Lower lobe of right lung (tissue), 2 donors: ENCODE measurements around the gene GAB2. TPM values are rescaled to one million over a fixed set of nuclear protein-coding genes. Genes with fewer than 3 reads are reported as not detected.
A peak's percentile ranks its signal among the peaks of the same experiment; 100 is the strongest.
"Not testable (repeated sequence)": the region's sequence is repeated elsewhere in the genome, so short reads cannot be mapped to it uniquely, and the experiment has no call there.

Source experiments
- ATAC-seq, 2 donors: fragments of 200-7000 bp; cut with Tn5 transposase; one replicate each; pipeline ENCODE4 v1.9.1; 2020 to 2022; ENCODE audit warnings: mild to moderate bottlenecking in 2 of 2, moderate library complexity in 2 of 2
- DNase-seq: peaks from one replicate; pipeline ENCODE4 v3.0.0-alpha.2; 2020
- H3K27ac ChIP-seq: fragments of 200-600 bp; one replicate; pipeline ENCODE4 v1.8.0; 2022
- H3K27me3 ChIP-seq: fragments of 200-600 bp; one replicate; pipeline ENCODE4 v1.8.0; 2022; ENCODE audit warnings: low read depth
- H3K36me3 ChIP-seq: fragments of 200-600 bp; one replicate; pipeline ENCODE4 v1.8.0; 2022; ENCODE audit warnings: mild to moderate bottlenecking
- H3K4me1 ChIP-seq: fragments of 200-600 bp; one replicate; pipeline ENCODE4 v1.8.0; 2022
- H3K4me3 ChIP-seq: fragments of 200-600 bp; one replicate; pipeline ENCODE4 v1.8.0; 2022; ENCODE audit warnings: mild to moderate bottlenecking
- H3K9me3 ChIP-seq: fragments of 200-600 bp; one replicate; pipeline ENCODE4 v1.8.0; 2022
- CTCF ChIP-seq: fragments of 200-600 bp; IDR thresholded peaks from one replicate; pipeline ENCODE4 v1.8.0; 2022; ENCODE audit warnings: antibody characterized with exemption, mild to moderate bottlenecking
- intact Hi-C: fragments of 100-400 bp; cut with DNase I; formaldehyde crosslinking; loops from one replicate; pipeline ENCODE4 v1.11.0; 2022
- total RNA-seq: library from RNA; stranded (reverse); fragmentation: NEBNext Ultra II Directional; extraction: Animal tissue kit (Norgen Biotek cat#: 25700); gene quantifications from one replicate; pipeline ENCODE4 v1.2.1, GENCODE V29; 2021
- donor health status: DM: no; HTN: yes; CAD: no; lungs with severe emphysema.

Gene GAB2
- total RNA-seq, 1 donor from 2014 or later: 64.2 TPM

GRCh38 chr11:78234006-78234405 is 183.6 kb downstream of the GAB2 start:
- Histone ChIP-seq H3K27ac (no peak overlapping the region), H3K4me3 (no peak overlapping the region), H3K27me3 (no peaks in the 10 kb centered on the region), H3K9me3 (peaks cover 5% of the 10 kb centered on the region), H3K36me3 (no peaks in the 10 kb centered on the region), H3K4me1 (peaks cover 22% of the 10 kb centered on the region)
- no peak for TF ChIP-seq CTCF
- no peak for ATAC-seq
- DNase-seq: no peak
- intact Hi-C loops: no loop called here

- intact Hi-C loops, H3K4me3 ChIP-seq, H3K9me3 ChIP-seq, H3K36me3 ChIP-seq, H3K27ac ChIP-seq, H3K27me3 ChIP-seq, DNase-seq, ATAC-seq: not testable (repeated sequence)
- H3K4me1 ChIP-seq: peaks cover 24% of the 10 kb centered on the region
Observed at GRCh38 chr11:78233046-78233445, 184.6 kb downstream of the GAB2 start.

- no peaks in the 10 kb centered on the region for H3K27me3 ChIP-seq
- H3K27ac ChIP-seq: peak overlapping the region; percentile 11
- no peak for TF ChIP-seq CTCF
- peaks cover 24% of the 10 kb centered on the region for H3K4me1 ChIP-seq
- ATAC-seq: no peak
- peaks cover 3% of the 10 kb centered on the region for H3K36me3 ChIP-seq
- H3K4me3 ChIP-seq: no peak overlapping the region
- H3K9me3 ChIP-seq: no peaks in the 10 kb centered on the region
- DNase-seq: no peak
- intact Hi-C loops: no loop called here
Observed at GRCh38 chr11:78231962-78232501, 185.6 kb downstream of the GAB2 start.

- no peak overlapping the region for H3K4me3 ChIP-seq
- no peaks in the 10 kb centered on the region for H3K27me3 ChIP-seq
- intact Hi-C loops: no loop called here
- peaks cover 24% of the 10 kb centered on the region for H3K4me1 ChIP-seq
- ATAC-seq: no peak
- no peak for TF ChIP-seq CTCF
- H3K9me3 ChIP-seq: no peaks in the 10 kb centered on the region
- H3K36me3 ChIP-seq: peaks cover 20% of the 10 kb centered on the region
- DNase-seq: no peak
- H3K27ac ChIP-seq: no peak overlapping the region
Observed at GRCh38 chr11:78230161-78230877, 187.3 kb downstream of the GAB2 start.

- ATAC-seq (no peak), DNase-seq (no peak)
- Histone ChIP-seq H3K27me3 (no peaks in the 10 kb centered on the region), H3K4me1 (peaks cover 24% of the 10 kb centered on the region), H3K4me3 (no peak overlapping the region), H3K27ac (no peak overlapping the region), H3K36me3 (peaks cover 33% of the 10 kb centered on the region), H3K9me3 (no peaks in the 10 kb centered on the region)
- intact Hi-C loops: no loop called here
- TF ChIP-seq CTCF: no peak
Observed at GRCh38 chr11:78229106-78229505, 188.5 kb downstream of the GAB2 start.

GRCh38 chr11:78228467-78228866 is 189.2 kb downstream of the GAB2 start:
- Histone ChIP-seq H3K4me3 (no peak overlapping the region), H3K4me1 (peaks cover 24% of the 10 kb centered on the region), H3K27ac (no peak overlapping the region), H3K9me3 (no peaks in the 10 kb centered on the region), H3K36me3 (peaks cover 39% of the 10 kb centered on the region), H3K27me3 (no peaks in the 10 kb centered on the region)
- TF ChIP-seq CTCF: peak; percentile 53
- peak; percentile 78 to 88 for ATAC-seq
- no peak for DNase-seq
- intact Hi-C loops: no loop called here
